ENCODE results near the gene GPX7.

DNA sequence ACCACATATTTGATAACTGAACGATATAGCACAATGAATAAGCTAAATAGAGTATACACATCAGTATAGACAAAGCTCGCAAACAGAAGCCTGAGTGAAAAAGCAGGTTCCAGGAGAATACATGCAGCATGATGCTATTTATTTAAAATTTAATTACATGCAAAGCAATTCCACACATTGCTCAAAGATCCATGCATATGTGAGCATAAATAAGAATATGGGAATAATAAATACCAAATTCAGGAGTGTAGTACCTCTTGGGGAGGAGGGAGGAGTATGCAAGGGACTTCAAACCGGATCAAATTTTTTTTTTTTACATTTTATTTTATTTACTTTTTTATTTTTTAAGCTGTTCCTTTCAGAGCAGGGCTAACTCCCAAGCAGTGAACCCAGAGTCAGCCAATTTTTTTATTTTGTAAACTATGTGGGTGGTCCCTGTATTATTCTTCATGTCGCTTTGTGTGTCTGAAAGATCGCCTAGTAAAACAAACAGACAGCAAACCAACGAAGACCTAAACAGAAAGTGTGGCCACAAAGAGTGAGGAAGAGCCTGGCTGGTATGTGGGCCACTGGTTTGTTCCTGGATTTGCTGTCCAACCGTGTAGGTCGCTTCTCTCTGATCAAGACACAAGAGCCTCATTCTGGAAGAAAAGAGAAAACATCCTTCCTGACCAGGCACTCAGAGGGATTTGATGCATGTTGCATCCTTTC, 26.6 kb downstream of the GPX7 start:
- TF ChIP-seq RARB (CRISPR knock-in tag; IDR thresholded peaks at IDR 0.05) (no peak), ZFP30 (CRISPR knock-in tag; IDR thresholded peaks at IDR 0.05) (no peak), OSR1 (CRISPR knock-in tag; IDR thresholded peaks at IDR 0.05) (no peak), PPARA (CRISPR knock-in tag; IDR thresholded peaks at IDR 0.05; ENCODE audit: borderline replicate concordance) (no peak), SNAI2 (CRISPR knock-in tag; IDR thresholded peaks at IDR 0.05) (no peak), ZFP3 (CRISPR knock-in tag; IDR thresholded peaks at IDR 0.05) (no peak)
- TF ChIP-seq, protein P1, sequence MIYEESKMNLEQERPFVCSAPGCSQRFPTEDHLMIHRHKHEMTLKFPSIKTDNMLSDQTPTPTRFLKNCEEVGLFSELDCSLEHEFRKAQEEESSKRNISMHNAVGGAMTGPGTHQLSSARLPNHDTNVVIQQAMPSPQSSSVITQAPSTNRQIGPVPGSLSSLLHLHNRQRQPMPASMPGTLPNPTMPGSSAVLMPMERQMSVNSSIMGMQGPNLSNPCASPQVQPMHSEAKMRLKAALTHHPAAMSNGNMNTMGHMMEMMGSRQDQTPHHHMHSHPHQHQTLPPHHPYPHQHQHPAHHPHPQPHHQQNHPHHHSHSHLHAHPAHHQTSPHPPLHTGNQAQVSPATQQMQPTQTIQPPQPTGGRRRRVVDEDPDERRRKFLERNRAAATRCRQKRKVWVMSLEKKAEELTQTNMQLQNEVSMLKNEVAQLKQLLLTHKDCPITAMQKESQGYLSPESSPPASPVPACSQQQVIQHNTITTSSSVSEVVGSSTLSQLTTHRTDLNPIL (CRISPR knock-in tag; IDR thresholded peaks at IDR 0.05; ENCODE audit: low read depth) = no peak
